ENCODE measurements around the gene SNCA. TPM values are rescaled to one million over a fixed set of nuclear protein-coding genes. Genes with fewer than 3 reads are reported as not detected.

The SNCA gene
- total RNA-seq, 2 experiments from 2014 or later: not detected

DNA sequence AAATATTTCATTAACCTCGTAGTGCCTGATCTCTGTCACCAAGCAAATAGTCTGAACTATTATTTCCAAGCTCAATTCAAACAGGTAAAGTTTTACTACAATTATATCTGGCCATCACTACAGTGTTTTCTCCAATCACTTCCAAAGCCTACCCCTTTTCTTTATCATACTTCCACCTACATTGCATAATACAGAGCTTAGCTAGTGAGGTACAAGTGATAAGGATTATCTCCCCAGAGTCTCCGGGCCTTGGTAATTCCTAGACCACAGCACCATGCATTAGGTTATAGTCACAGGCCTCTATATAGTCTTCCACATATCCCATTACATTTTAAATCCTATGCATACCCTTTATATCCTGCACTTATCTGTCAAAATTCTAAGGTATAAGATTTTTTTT lies 154.2 kb downstream of the SNCA start:
- no peak overlapping the region for H3K27ac Mint-ChIP-seq

DNA sequence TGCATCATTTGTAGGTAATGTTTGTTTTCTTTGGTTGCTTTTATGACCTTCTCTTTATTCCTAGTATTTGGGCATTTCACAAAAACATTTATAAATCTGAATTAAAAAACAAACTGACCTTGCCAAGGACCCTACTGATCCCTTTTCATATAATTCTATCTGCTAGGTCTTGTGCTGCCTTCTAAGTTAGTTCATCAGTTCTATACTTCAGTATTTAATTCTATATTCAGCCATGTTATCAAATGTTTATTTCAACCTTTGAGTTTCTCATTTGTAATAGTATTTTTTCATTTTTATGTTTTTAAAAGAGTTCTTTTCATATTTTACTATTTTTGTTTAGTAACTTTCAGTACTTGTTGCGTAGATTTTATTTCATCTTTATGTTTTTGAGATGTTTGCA lies 155.3 kb downstream of the SNCA start:
- Mint-ChIP-seq H3K36me3 (ENCODE audit: low read depth) (no peaks in the 10 kb centered on the region), H3K4me1 (ENCODE audit: low read depth) (peaks cover 9% of the 10 kb centered on the region), H3K27ac (no peak overlapping the region), H3K4me3 (no peak overlapping the region), H3K9me3 (peaks cover 5% of the 10 kb centered on the region), H3K27me3 (peaks cover 2% of the 10 kb centered on the region)
- ChIA-PET POLR2A (no interaction called here), CTCF (no interaction called here)
- ATAC-seq (no peak), DNase-seq (no peak)
- TF ChIP-seq, protein P1, sequence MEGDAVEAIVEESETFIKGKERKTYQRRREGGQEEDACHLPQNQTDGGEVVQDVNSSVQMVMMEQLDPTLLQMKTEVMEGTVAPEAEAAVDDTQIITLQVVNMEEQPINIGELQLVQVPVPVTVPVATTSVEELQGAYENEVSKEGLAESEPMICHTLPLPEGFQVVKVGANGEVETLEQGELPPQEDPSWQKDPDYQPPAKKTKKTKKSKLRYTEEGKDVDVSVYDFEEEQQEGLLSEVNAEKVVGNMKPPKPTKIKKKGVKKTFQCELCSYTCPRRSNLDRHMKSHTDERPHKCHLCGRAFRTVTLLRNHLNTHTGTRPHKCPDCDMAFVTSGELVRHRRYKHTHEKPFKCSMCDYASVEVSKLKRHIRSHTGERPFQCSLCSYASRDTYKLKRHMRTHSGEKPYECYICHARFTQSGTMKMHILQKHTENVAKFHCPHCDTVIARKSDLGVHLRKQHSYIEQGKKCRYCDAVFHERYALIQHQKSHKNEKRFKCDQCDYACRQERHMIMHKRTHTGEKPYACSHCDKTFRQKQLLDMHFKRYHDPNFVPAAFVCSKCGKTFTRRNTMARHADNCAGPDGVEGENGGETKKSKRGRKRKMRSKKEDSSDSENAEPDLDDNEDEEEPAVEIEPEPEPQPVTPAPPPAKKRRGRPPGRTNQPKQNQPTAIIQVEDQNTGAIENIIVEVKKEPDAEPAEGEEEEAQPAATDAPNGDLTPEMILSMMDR (IDR thresholded peaks at IDR 0.05): no peak
- intact Hi-C loops (cut with micrococcal nuclease): no loop called here

More for the DNA sequence above, 154.2 kb downstream of the SNCA start:
- CTCF ChIA-PET: no interaction called here
- H3K9me3 Mint-ChIP-seq: no peaks in the 10 kb centered on the region
- intact Hi-C loops (cut with micrococcal nuclease): no loop called here
- H3K4me1 Mint-ChIP-seq (ENCODE audit: low read depth): peaks cover 9% of the 10 kb centered on the region
- no peak for ATAC-seq
- TF ChIP-seq, protein P1 (IDR thresholded peaks at IDR 0.05): no peak
- no peak for DNase-seq
- no peaks in the 10 kb centered on the region for H3K36me3 Mint-ChIP-seq (ENCODE audit: low read depth)
- H3K27me3 Mint-ChIP-seq: peaks cover 3% of the 10 kb centered on the region
- H3K4me3 Mint-ChIP-seq: no peak overlapping the region
- POLR2A ChIA-PET: no interaction called here

DNA sequence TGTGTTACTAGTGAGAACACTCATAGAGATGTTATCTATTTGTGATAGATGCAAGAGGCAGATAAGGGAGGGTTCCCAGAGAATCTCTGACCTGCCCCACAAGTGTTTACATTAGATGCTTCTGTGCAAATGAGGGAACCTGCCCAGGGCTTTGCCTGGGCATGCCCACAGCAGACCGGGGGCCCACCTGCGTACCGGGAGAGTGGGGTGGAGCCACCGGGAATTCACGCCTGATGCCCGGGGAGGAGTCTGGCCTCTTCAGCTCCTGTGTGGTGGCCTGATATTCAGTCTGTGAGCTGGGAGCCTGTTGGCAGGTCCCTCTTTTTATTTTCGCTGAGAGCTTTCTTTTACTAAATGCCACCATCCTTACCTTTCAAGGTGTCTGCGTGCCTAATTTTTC lies 155.7 kb downstream of the SNCA start:
- DNase-seq: no peak
- TF ChIP-seq, protein P1 (IDR thresholded peaks at IDR 0.05): no peak

DNA sequence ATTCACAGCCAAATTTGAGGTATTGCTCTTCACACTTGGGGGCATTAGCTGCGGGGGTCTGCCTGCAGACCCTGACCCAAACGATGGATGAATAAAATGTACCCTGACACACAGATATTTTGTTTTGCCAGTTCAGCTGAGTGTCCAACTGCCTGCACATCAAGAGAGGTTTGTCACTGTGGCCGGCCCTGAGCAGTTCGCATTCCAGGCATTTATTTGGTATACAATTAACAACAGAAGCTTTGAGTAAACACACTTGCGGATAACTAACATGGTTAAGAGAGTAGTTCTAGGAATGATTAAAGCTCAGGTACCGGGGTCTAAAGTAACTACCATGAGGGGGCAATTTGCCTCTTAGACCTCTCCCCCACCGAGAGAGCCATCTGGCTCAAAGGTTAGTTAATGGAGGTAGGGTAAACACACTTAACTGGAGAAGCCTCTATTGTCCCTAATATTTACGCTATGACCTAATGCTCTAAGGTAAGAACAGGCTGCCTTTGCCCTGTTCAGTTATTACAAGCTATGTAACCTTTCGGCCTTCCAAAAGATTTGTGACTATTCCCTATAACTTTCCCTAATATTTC lies 162.0 kb downstream of the SNCA start:
- Mint-ChIP-seq H3K4me3 (no peak overlapping the region), H3K27ac (no peak overlapping the region), H3K9me3 (peaks cover 5% of the 10 kb centered on the region), H3K27me3 (peaks cover 8% of the 10 kb centered on the region), H3K36me3 (ENCODE audit: low read depth) (no peaks in the 10 kb centered on the region), H3K4me1 (ENCODE audit: low read depth) (peaks cover 5% of the 10 kb centered on the region)
- intact Hi-C loops (cut with micrococcal nuclease): no loop called here
- DNase-seq (no peak), ATAC-seq (no peak)
- ChIA-PET POLR2A (no interaction called here), CTCF (no interaction called here)
- TF ChIP-seq, protein P1 (IDR thresholded peaks at IDR 0.05): no peak

More for the DNA sequence above, 155.7 kb downstream of the SNCA start:
- intact Hi-C loops (cut with micrococcal nuclease): no loop called here
- Mint-ChIP-seq H3K9me3 (peaks cover 5% of the 10 kb centered on the region), H3K27ac (no peak overlapping the region), H3K4me1 (ENCODE audit: low read depth) (peaks cover 9% of the 10 kb centered on the region), H3K4me3 (no peak overlapping the region), H3K27me3 (peaks cover 3% of the 10 kb centered on the region), H3K36me3 (ENCODE audit: low read depth) (no peaks in the 10 kb centered on the region)
- ATAC-seq: no peak
- CTCF ChIA-PET: no interaction called here
- POLR2A ChIA-PET: no interaction called here

Other genes with a start within 250 kb of the SNCA start
- not detected for gene MMRN1, start 57.7 kb upstream of the SNCA start, total RNA-seq